Lower lobe of right lung (tissue), 2 donors: ENCODE results near the gene PDK1. TPM values are rescaled to one million over a fixed set of nuclear protein-coding genes. Genes with fewer than 3 reads are reported as not detected.

Source experiments
- ATAC-seq, 2 donors: fragments of 200-7000 bp; cut with Tn5 transposase; one replicate each; pipeline ENCODE4 v1.9.1; 2020 to 2022; ENCODE audit warnings: mild to moderate bottlenecking in 2 of 2, moderate library complexity in 2 of 2
- DNase-seq: peaks from one replicate; pipeline ENCODE4 v3.0.0-alpha.2; 2020
- H3K27ac ChIP-seq: fragments of 200-600 bp; one replicate; pipeline ENCODE4 v1.8.0; 2022
- H3K27me3 ChIP-seq: fragments of 200-600 bp; one replicate; pipeline ENCODE4 v1.8.0; 2022; ENCODE audit warnings: low read depth
- H3K36me3 ChIP-seq: fragments of 200-600 bp; one replicate; pipeline ENCODE4 v1.8.0; 2022; ENCODE audit warnings: mild to moderate bottlenecking
- H3K4me1 ChIP-seq: fragments of 200-600 bp; one replicate; pipeline ENCODE4 v1.8.0; 2022
- H3K4me3 ChIP-seq: fragments of 200-600 bp; one replicate; pipeline ENCODE4 v1.8.0; 2022; ENCODE audit warnings: mild to moderate bottlenecking
- H3K9me3 ChIP-seq: fragments of 200-600 bp; one replicate; pipeline ENCODE4 v1.8.0; 2022
- intact Hi-C: fragments of 100-400 bp; cut with DNase I; formaldehyde crosslinking; loops from one replicate; pipeline ENCODE4 v1.11.0; 2022
- total RNA-seq: library from RNA; stranded (reverse); fragmentation: NEBNext Ultra II Directional; extraction: Animal tissue kit (Norgen Biotek cat#: 25700); gene quantifications from one replicate; pipeline ENCODE4 v1.2.1, GENCODE V29; 2021
- TF ChIP-seq, protein P1 (sequence below): fragments of 200-600 bp; IDR thresholded peaks from one replicate; pipeline ENCODE4 v1.8.0; 2022; ENCODE audit warnings: antibody characterized with exemption, mild to moderate bottlenecking
- donor health status: DM: no; HTN: yes; CAD: no; lungs with severe emphysema.

The PDK1 gene
- total RNA-seq, 1 donor from 2014 or later: 9.5 TPM

DNA sequence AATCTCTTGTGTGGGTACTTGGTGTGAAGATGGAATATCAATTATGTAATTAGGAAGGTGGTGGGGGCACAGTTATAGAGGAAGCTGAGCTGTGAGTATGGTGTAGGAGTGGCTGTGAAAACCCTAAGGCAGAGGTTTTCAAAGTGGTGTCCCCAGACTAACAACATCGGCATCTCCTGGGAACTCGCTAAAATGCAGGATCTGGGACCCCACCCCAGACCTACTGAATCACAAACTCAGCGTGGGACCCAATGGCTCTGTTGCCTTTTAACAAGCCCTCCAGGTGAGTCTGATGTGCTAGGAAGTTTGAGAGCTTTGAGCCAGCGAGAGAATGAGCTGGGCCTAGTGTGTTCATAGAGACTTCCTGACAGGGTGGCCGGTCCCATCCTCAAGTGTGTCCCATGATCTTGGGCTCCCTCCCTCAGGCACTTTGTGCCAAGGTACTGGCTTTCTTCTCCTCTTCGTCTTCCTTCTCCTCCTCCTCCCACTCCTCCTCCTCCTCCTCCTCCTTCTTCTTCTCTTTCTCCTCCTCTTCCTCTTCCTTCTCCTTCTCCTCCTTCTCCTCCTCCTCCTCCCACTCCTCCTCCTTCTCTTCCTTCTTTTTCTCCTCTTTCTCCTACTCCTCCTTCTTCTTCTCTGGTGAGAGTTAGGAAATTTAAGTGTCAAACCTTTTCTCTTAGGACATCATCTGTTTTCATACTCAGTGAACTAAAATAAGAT lies 86.6 kb downstream of the PDK1 start:
- Histone ChIP-seq H3K27me3 (no peaks in the 10 kb centered on the region), H3K27ac (no peak overlapping the region), H3K4me3 (no peak overlapping the region), H3K9me3 (no peaks in the 10 kb centered on the region), H3K36me3 (no peaks in the 10 kb centered on the region), H3K4me1 (no peaks in the 10 kb centered on the region)
- intact Hi-C loops: no loop called here
- no peak for ATAC-seq
- TF ChIP-seq, protein P1, sequence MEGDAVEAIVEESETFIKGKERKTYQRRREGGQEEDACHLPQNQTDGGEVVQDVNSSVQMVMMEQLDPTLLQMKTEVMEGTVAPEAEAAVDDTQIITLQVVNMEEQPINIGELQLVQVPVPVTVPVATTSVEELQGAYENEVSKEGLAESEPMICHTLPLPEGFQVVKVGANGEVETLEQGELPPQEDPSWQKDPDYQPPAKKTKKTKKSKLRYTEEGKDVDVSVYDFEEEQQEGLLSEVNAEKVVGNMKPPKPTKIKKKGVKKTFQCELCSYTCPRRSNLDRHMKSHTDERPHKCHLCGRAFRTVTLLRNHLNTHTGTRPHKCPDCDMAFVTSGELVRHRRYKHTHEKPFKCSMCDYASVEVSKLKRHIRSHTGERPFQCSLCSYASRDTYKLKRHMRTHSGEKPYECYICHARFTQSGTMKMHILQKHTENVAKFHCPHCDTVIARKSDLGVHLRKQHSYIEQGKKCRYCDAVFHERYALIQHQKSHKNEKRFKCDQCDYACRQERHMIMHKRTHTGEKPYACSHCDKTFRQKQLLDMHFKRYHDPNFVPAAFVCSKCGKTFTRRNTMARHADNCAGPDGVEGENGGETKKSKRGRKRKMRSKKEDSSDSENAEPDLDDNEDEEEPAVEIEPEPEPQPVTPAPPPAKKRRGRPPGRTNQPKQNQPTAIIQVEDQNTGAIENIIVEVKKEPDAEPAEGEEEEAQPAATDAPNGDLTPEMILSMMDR: no peak
- no peak for DNase-seq

DNA sequence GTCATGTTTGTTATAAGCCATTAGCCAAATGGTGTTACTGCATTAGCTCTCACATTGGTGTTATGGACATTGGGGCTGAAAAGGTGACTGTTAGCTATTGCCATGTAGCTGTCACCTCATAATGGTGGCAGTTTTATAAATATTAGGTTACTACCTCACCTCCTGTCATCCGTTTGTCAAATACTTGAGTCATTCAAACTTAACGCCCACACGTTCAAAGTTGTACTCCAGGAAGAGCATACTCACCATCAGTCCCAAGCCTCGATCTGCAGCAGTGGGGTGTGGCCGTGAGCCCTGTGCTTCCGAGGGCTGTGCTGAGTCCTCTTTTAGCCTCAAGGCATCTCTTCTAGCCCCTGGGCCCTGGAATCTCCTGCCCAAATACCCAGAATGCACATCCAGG lies 87.3 kb downstream of the PDK1 start:
- Histone ChIP-seq H3K27ac (no peak overlapping the region), H3K4me1 (no peaks in the 10 kb centered on the region), H3K4me3 (no peak overlapping the region), H3K36me3 (no peaks in the 10 kb centered on the region), H3K27me3 (no peaks in the 10 kb centered on the region), H3K9me3 (no peaks in the 10 kb centered on the region)
- intact Hi-C loops: no loop called here
- DNase-seq: no peak
- no peak for ATAC-seq
- TF ChIP-seq, protein P1: no peak

DNA sequence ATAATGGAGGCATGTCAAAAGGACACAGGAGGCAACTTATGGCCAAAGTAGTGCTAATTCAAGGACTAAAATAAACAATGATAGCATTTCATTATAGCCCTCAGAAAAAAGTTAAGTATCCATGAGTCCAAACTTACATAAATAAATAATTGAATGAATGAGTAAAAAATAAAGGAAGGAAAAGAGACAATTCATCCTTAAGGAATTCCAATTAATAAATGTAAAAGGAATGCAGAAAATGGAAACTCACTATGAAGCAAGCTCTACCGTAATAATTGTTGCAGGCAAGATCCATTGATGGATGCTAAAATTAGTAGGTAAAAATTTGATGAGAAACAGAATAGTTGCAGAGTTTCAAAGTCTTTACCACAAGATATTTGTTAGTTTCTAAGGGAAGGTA lies 91.5 kb downstream of the PDK1 start:
- TF ChIP-seq, protein P1: no peak
- Histone ChIP-seq H3K9me3 (no peaks in the 10 kb centered on the region), H3K27me3 (no peaks in the 10 kb centered on the region), H3K27ac (no peak overlapping the region), H3K4me3 (no peak overlapping the region), H3K36me3 (no peaks in the 10 kb centered on the region), H3K4me1 (no peaks in the 10 kb centered on the region)
- DNase-seq: no peak
- intact Hi-C loops: no loop called here
- no peak for ATAC-seq

DNA sequence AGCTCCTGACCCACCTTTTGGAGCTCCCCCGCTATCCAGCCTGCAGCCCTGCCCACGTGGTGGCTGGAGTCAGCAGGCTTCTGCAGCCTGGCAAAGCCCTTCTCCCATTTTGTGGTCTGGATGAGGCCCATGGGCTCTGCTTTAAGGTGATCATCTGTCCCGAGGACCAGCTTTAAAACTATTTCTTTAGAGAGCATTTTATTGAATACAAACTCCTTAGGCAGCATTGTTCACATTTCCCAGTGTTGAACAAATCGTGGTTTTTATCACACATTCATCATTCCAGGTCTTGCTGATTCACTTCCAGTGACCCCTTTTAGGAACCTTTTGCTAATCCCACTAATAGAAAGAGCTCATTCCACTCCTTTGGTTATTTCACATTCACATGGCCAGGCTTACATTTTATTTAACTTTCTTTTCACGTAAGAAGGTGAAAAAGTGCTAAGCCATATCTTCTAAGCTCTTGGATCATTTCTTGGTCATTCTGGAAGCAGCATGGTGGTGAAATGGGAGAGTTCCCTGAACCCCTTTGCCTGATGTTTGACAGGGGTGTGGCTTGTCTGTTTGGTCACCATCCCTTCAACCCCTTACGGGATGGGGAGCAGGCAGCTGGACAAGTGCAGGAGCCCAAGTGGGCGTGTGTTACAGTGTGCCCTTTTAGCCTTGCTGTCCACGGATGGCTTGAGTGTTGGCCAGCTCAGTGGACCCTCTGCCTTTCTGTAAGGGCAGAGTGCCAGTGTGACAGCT lies 99.4 kb downstream of the PDK1 start:
- Histone ChIP-seq H3K36me3 (no peaks in the 10 kb centered on the region), H3K27ac (no peak overlapping the region), H3K27me3 (no peaks in the 10 kb centered on the region), H3K4me3 (no peak overlapping the region), H3K9me3 (peaks cover 8% of the 10 kb centered on the region), H3K4me1 (no peaks in the 10 kb centered on the region)
- ATAC-seq: no peak
- DNase-seq: no peak
- intact Hi-C loops: no loop called here
- TF ChIP-seq, protein P1: no peak

DNA sequence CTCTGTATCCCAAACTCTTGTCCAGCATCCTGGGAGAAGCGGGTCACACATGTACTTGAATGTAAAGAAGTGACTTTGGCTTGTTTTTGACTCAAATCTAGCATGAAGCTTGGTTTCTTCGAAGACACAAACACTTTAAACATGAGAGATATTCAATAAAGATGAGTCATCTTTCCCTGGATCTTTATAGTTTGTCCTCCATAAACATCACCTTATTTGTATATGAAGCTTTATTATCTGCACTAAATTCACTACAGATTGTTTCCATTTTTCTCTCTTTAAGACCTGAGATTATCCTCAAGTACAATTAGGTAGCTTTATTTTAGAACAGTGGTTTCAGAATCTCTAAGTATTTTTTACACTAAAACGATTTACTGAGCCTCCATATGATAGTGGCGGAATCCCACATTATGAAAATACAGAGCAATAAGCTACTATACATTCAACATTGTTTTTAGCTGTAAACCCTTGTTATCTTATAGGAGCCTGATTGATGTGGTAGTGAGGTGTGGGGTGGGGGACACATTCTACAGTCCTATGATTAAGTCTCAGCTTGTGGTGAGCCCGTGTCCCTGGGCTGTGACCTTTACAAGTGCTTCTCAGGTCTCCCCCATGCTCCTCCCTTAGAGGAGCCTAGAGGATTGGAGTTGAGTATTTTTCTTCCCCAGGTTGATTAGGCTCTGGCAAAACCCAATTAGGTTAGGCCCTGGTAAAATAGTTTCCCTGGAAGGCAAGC lies 100.1 kb downstream of the PDK1 start:
- Histone ChIP-seq H3K36me3 (no peaks in the 10 kb centered on the region), H3K27ac (no peak overlapping the region), H3K27me3 (no peaks in the 10 kb centered on the region), H3K9me3 (peaks cover 8% of the 10 kb centered on the region), H3K4me1 (no peaks in the 10 kb centered on the region), H3K4me3 (no peak overlapping the region)
- ATAC-seq (no peak), DNase-seq (no peak)
- TF ChIP-seq, protein P1: no peak
- intact Hi-C loops: no loop called here

Other genes with a start within 250 kb of the PDK1 start
- 70.4 TPM for gene ITGA6, start 128.5 kb upstream of the PDK1 start, total RNA-seq
- 14.6 TPM for gene RAPGEF4, start 179.8 kb downstream of the PDK1 start, total RNA-seq